Measurements from ENCODE around the gene PRG2.
A peak's percentile ranks its signal among the peaks of the same experiment; 100 is the strongest.
"Not testable (repeated sequence)": the region's sequence is repeated elsewhere in the genome, so short reads cannot be mapped to it uniquely, and the experiment has no call there.

Gene PRG2

GRCh38 chr11:57364851-57365660 lies 25.4 kb downstream of the PRG2 start:
- DNase-seq: no peak

DNA sequence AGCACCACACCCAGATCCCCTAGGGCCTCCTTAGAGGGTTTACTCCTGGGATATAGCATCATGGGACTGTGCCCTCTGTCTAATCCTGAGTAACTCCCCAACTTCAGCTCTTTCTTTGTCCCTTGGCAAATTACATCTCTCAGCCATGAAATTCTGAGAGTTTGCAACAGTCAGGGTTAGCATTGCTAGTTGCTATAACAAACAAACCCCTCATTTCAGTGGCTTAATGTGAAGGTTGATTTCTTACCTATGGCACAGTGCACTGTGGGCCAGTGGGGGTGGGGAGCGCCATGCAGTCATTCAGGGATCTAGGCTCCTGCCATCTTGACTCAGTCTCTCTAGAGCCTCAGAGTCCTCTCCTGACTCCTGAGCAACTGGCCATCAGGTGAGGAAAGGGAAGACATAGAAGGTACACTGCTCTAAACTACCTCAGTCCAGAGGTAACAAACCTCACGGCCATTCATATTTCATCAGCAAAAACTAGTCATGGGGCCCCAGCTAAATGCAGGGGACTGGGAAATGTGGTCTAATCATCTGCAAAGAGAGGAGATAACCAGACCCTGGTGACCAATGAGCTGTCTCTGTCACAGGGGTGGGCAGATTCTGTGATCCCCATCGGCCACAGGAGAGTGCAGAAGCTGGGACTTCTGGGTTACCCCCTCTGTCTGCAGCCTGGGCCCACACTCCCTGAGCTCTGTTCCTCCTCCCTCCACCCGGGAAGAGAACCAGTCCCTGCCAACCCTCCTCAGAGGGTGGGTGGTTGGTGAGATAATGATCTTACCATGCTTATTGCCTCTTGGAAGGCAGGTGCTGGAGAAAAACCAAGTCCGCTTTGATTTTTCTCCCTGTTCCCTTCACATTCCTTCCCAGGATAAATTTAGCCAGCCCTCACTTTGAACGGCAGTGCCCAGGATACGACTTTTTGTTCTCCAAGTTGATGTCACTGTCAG lies 27.0 kb downstream of the PRG2 start:
- DNase-seq: no peak

- no peak for DNase-seq
Measured at GRCh38 chr11:57361926-57362325, 28.5 kb downstream of the PRG2 start.

DNA sequence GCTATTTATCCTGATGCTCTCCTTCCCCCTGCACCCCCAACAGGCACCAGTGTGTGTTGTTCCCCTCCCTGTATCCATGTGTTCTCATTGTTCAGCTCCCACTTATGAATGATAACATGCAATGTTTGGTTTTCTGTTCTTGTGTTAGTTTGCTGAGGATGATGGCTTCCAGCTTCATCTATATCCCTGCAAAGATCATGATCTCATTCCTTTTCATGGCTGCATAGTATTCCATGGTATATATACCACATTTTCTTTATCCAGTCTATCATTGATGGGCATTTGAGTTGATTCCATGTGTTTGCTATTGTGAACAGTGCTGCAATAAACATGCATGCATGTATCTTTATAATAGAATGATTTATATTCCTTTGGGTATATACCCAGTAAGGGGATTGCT lies 29.0 kb downstream of the PRG2 start:
- not testable (repeated sequence) for DNase-seq

DNA sequence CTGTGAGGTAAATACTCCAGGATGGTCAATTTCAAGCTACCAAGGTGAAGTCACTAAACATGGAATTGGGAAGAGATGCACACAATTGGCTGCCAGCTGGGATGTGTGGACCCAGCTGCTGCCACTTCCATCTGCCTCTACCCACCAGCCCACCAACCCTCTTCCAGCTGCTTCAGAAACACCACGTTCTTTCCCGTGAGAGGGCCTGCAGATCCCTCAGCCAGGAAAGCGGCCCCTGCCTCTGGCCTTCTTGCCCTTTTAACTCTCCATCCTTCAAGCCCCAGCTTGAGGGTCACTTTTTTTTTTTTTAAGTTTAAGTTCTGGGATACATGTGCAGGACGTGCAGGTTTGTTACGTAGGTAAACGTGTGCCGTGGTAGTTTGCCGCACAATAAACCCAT lies 29.5 kb downstream of the PRG2 start:
- no peak for DNase-seq

- no peak for DNase-seq
Measured at GRCh38 chr11:57359896-57360690, 30.4 kb downstream of the PRG2 start.

DNA sequence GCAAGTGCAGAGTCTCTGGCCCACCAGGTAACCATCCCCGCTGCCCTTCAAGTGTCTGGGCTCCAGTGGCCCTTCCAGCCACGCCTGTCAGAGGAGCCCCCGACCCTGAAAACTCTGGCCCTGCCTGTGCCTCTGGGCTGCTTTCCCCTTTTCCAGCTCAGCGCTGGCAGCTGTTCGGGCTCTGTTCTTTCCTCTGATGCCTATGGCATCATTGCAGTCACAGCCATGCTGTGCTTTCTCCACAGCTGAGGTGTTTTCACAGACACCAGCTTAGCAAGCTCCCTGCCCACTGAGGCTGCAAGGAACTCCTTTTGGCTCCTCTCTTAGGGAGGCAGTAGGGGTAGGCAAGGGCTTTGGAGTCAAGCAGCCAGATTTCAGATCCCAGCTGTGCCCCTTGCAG lies 31.1 kb downstream of the PRG2 start:
- no peak for DNase-seq

- DNase-seq: no peak
Measured at GRCh38 chr11:57358991-57359390, 31.5 kb downstream of the PRG2 start.

DNA sequence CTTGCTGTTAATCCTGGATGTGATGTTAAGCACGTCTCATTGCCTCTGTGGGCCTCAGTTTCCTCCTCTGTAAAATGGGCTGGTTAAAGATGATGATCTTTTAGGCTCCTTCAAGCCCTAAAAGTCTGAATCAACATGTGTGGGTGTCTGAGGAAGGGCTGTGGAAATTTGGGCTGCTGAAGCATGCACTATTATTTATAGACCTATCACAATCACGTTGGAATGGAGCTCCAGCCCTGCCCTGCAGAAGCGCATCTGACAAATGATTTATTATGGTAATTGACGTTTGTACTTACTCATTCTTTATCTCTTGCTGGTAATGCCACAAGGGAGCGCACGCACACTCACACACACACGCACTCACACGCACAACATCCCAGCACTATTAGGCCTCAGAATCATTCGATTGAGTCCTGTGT lies 31.9 kb downstream of the PRG2 start:
- no peak for DNase-seq

DNA sequence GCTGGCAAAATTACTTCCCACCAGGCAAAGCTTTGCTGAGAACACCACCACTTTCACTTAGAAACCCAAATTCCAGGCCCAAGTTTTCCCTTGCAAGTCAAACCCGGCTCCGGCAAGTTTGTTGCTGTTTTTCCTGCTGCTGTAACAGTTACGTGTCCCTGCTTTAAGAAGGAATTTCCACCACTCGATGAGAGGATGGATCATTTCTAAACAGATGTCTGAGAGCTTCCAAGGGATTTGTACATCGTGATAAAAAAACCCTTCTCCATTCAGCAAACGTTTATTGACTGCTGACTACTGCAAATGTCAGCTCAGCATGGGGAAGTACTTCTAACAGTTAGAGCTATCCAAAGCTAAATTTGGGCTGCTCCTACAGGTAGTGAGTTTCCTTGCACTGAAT lies 32.6 kb downstream of the PRG2 start:
- DNase-seq: no peak

GRCh38 chr11:57357310-57357709 lies 33.1 kb downstream of the PRG2 start:
- DNase-seq: no peak

DNA sequence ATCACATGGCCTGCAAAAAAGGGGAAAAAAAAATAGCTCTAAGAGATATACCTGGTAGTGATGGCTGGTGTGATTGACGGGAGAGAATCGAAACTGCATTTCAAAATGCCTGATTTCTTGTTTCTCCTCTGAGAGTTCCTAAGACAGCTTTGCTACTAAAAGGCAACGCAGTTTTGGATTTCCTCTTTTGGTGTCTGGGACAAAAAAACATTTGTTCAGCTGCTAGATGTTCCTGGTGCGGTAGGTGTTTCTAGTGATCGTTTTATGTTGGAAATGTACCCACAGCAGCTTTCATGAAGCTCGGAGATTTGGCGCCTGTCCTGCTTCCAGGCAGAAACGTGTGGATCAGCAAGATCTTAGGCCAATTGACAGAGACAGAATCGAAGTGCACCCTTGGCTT lies 34.2 kb downstream of the PRG2 start:
- no peak for DNase-seq

DNA sequence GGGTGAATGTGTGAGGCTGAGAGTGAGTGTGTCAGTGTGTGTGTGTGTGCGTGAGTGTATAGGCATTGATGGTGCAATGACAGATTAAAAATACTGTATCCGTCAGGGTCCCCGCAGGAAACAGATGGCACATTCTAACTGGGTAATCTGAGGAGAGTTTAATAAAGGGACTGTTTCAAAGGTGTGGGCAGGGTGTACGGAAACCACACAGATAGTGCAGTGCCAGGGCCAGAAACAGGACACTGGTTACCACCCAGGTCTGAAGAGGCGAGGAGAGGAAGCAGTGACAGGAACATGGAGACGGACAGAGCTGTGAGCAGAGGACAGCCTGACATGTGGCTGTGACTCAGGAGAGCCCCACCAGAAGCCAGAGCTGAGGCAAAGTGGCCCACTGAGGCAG lies 35.8 kb downstream of the PRG2 start:
- no peak for DNase-seq

- no peak for DNase-seq
Measured at GRCh38 chr11:57353852-57354251, 36.6 kb downstream of the PRG2 start.

DNA sequence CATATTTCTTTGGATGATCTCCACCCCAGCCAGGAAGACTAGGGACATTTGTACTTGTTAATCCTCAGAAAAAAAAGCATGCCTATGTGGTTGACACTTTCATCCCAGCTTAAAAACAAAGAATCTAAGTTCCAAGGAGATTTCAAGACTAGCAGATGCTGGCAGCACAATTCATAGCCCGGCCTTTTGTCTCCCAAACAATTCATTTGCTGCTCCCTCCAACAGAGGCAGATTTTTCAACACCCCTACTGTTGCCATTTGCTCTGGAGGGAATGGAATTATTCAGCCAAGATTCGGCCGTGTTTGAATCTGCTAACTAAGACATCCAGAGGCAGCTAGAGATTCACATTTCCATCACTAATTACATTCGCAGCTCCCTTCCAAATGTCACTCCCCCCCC lies 37.0 kb downstream of the PRG2 start:
- no peak for DNase-seq

DNA sequence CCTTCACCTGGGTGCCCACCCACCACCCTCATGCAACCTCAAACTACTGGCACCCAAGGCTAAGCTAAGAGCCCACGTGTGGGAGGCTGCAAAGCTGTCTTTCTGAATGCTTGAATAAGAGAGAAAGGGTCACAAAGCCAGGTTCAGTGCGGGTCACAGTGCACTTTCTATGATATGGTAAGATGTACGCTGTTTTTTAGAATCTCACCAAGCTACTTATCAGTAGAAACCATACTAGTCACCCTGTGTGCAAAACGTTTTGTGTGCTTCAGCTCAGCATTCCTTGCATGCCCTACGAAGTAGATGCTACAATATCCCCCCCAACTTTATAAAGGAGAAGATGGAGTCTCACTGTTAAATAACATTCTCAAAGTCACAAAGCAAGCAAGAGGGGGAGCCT lies 37.4 kb downstream of the PRG2 start:
- no peak for DNase-seq

GRCh38 chr11:57349491-57350274 lies 40.8 kb downstream of the PRG2 start:
- DNase-seq: peak; percentile 53

DNA sequence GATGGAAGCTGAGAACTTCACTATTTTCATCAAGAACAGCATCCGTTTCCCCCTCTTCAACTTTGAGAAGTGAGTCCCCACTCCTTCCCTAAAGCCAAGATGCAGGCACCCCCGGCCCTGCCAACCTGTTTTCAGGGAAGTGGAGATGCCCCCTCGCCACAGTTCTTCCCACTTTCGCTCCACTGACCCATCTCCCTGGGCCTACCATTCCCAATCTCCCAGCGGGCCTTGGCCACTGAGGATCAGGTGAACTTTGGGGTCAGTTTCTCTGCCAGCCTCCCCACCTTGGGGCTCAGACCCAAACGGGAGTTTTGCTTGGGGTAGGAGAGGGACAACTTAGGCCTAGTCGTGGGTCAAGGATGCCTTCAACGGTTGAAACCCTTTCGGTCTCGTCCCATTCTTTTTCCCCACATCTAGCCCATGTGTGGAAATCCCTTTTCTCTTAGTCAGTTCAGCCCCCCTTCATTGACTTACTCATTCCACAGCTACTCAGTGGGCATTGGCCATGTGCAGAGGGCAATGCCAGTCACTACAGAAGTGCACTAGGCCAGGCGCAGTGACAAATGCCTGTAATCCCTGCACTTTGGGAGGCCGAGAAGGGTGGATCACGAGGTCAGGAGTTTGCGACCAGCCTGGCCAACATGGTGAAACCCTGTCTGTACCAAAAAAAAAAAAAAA lies 41.7 kb downstream of the PRG2 start:
- no peak for DNase-seq

DNA sequence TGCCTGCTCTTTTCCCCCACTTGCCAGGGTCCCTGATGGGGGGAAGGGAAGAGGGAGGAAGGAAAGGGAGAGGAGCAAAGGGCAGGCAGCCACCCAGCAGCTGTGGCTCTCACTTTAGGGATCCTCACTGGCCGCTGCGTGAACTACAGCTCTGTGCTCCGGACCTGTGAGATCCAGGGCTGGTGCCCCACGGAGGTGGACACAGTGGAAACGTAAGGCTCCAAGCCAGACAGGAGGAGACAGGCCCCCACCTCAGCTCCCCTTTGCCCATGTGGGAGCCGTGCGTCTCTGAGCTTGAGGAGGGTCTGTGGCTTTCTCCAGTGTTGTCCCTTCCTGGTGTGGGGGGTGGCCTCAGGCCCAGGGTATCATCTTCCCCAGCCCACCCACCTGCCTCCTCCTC lies 42.4 kb downstream of the PRG2 start:
- no peak for DNase-seq

DNA sequence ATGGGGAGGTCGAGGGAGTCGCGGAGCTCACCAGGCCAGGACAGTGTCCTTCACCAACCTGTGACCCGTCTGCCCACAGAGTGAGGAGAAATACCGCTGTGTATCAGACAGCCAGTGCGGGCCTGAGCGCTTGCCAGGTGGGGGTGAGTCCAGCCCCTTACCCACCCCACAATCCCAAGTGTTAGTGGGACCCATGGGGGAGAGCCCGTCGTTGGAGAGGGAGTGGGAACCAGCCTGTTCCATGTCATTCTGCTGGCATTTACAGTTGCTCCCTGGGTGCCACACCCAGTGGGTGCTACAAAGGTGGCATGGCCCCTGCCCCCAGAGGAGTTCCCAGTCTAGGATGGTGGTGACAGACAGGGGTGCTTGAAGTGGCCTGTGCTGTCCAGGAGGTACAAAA lies 43.1 kb downstream of the PRG2 start:
- DNase-seq: no peak

DNA sequence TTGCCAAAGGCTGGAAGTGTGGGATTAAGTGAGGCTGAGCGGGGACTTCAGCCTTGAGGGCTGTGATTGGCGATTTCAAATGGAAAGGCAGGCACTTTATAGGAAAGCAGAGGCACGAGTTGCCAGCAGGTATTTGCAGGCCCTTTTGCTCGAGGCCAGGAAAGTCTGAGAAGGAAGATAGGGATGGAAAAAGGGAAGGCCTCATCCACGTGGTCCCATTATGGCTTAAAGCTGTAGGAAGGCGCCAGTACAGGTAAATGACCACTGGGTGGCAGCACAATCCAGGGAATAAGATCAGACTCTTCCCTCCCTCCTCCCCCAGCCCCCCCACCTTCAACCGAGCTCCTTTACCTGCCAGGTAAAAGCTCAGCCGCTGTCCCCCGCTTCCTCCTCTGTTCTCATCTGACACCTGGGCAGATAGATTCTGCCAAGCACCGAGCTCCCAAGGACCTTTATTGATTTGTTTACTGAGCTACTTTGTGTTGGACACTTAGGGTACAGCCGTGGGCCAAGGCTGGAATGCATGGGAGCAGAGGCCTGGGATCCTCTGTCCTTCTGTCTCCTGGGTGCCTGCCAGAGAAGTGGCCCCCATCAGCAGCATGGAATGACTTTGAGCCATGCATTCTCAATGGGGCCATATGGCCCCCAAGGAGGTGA lies 44.8 kb downstream of the PRG2 start:
- peak; percentile 68 for DNase-seq

Data from effector CD4-positive, alpha-beta T cell (primary cell).